T-cell (primary cell): ENCODE results near the gene FZD2. TPM values are rescaled to one million over a fixed set of nuclear protein-coding genes. Genes with fewer than 3 reads are reported as not detected.

ENCODE experiments used
- ATAC-seq, 4 experiments: fragments of 200-7000 bp in 3 of 4; fragments of 150-1000 bp in 1 of 4; cut with Tn5 transposase; replicated peaks in 1 of 4; 1 replicate in 3 of 4; 2 replicates in 1 of 4; pipeline ENCODE4 v1.10.0; 2021; ENCODE audit warnings: moderate library complexity in 3 of 4, mild to moderate bottlenecking in 2 of 4, moderate number of reproducible peaks in 1 of 4
- CTCF ChIA-PET, 2 donors: fragments of 300-600 bp; sonication (Branson Sonifier 250); formaldehyde crosslinking; loops; one replicate each; lab custom pipeline; 2022; ENCODE audit warnings: antibody characterized with exemption in 2 of 2; lab: Charles Lee
- POLR2A ChIA-PET, 2 donors: fragments of 300-600 bp; sonication (Branson Sonifier 250); formaldehyde crosslinking; loops; one replicate each; lab custom pipeline; 2022; ENCODE audit warnings: antibody characterized with exemption in 2 of 2; lab: Charles Lee
- DNase-seq, 35 experiments: peaks; one replicate each; pipeline versions ENCODE4 v3.0.0 to v3.0.0-alpha.2; 2013 to 2023
- H3K27ac ChIP-seq: one replicate; pipeline ENCODE4 v1.5.1; 2013; ENCODE audit warnings: low read length
- H3K27me3 ChIP-seq, 2 experiments: replicated peaks in 1 of 2; 1 replicate in 1 of 2; 2 replicates in 1 of 2; pipeline versions ENCODE4 v1.6.1 to v1.7.0; 2013; ENCODE audit warnings: low read length in 1 of 2, mixed read lengths in 1 of 2; ENCODE audit not compliant: control insufficient read depth in 2 of 2, insufficient read depth in 2 of 2; ENCODE audit errors: extremely low read depth in 1 of 2
- H3K36me3 ChIP-seq, 2 donors: 1 replicate in 1 of 2; 2 replicates in 1 of 2; pipeline versions ENCODE4 v1.6.1 to v1.7.0; 2013; ENCODE audit warnings: low read length in 1 of 2; ENCODE audit not compliant: control insufficient read depth in 2 of 2, insufficient read depth in 1 of 2; ENCODE audit errors: extremely low read depth in 1 of 2
- H3K4me1 ChIP-seq, 2 experiments: 1 replicate in 1 of 2; 2 replicates in 1 of 2; pipeline versions ENCODE4 v1.6.1 to v1.7.0; 2013; ENCODE audit warnings: low read length in 2 of 2, mixed read lengths in 1 of 2; ENCODE audit not compliant: insufficient read depth in 2 of 2, control insufficient read depth in 1 of 2; ENCODE audit errors: extremely low read depth in 1 of 2
- H3K4me3 ChIP-seq, 2 donors: 1 replicate in 1 of 2; 2 replicates in 1 of 2; pipeline versions ENCODE4 v1.5.1 to v1.7.0; 2013; ENCODE audit warnings: mild to moderate bottlenecking in 2 of 2, low read length in 1 of 2, moderate library complexity in 1 of 2; ENCODE audit not compliant: control insufficient read depth in 1 of 2; ENCODE audit errors: extremely low read depth in 1 of 2
- H3K9me3 ChIP-seq: 2 replicates; pipeline ENCODE4 v1.7.0; 2013
- H3K27ac Mint-ChIP-seq, 2 donors: one replicate each; pipeline ENCODE4 v1.8.0; 2020 to 2021; ENCODE audit warnings: mild to moderate bottlenecking in 2 of 2, mixed read lengths in 2 of 2
- H3K27me3 Mint-ChIP-seq, 2 donors: one replicate each; pipeline ENCODE4 v1.8.0; 2021 to 2022; ENCODE audit warnings: mixed read lengths in 2 of 2
- H3K36me3 Mint-ChIP-seq: one replicate; pipeline ENCODE4 v1.8.0; 2021; ENCODE audit warnings: mixed read lengths
- H3K4me1 Mint-ChIP-seq, 3 donors: one replicate each; pipeline ENCODE4 v1.8.0; 2020 to 2022; ENCODE audit warnings: mixed read lengths in 3 of 3, mild to moderate bottlenecking in 1 of 3
- H3K4me3 Mint-ChIP-seq, 3 donors: one replicate each; pipeline ENCODE4 v1.8.0; 2020 to 2022; ENCODE audit warnings: mild to moderate bottlenecking in 3 of 3, mixed read lengths in 3 of 3, moderate library complexity in 3 of 3
- H3K9me3 Mint-ChIP-seq, 3 donors: one replicate each; pipeline ENCODE4 v1.8.0; 2020 to 2022; ENCODE audit warnings: mixed read lengths in 3 of 3
- WGBS: methylation state at CpG from one replicate; pipeline ENCODE4 v1.1.5; 2013; ENCODE audit warnings: missing lambda C conversion rate; ENCODE audit not compliant: insufficient coverage; 5-methylcytosine and 5-hydroxymethylcytosine counted together
- total RNA-seq, 35 experiments: library from RNA in 6 of 35; stranded (reverse) in 6 of 35; fragments of 120-200 nt in 1 of 35; gene quantifications; one replicate each; pipeline versions ENCODE4 v1.2.1 to v1.2.4 and lab custom pipeline; 2013 to 2026

FZD2 gene
- total RNA-seq, 5 donors from 2014 or later (not counting 1 experiment from before 2014, with no cell fraction given): 0.20 to 0.38 (median 0.38) TPM; not detected in 2

- H3K36me3 Mint-ChIP-seq: no peaks in the 10 kb centered on the region
- DNase-seq: no peak
- ChIA-PET POLR2A (no interaction called here), CTCF (no interaction called here)
- H3K4me1 Mint-ChIP-seq: peaks cover 26 to 32% (median 26%) of the 10 kb centered on the region in 3 donors
- H3K4me1 ChIP-seq: peaks cover 2 to 27% of the 10 kb centered on the region in 2 experiments
- no peak for ATAC-seq
- no peak overlapping the region for H3K4me3 ChIP-seq
- H3K9me3 ChIP-seq: no peaks in the 10 kb centered on the region
- H3K36me3 ChIP-seq: no peaks in the 10 kb centered on the region
- H3K27me3 Mint-ChIP-seq: peaks cover 71 to 83% of the 10 kb centered on the region in 2 donors
- 43% methylated on average over 69 of the region's 74 CpGs for WGBS
- H3K27ac ChIP-seq: no peak overlapping the region
- peak overlapping the region; percentile 70 to 90 (median 80) for H3K4me3 Mint-ChIP-seq
- H3K27me3 ChIP-seq: peaks cover 18 to 70% of the 10 kb centered on the region in 2 experiments
- peak overlapping the region in 1 of 2 donors; percentile 43 for H3K27ac Mint-ChIP-seq
- H3K9me3 Mint-ChIP-seq: no peaks in the 10 kb centered on the region
Observed at GRCh38 chr17:44558710-44559633, 1.7 kb downstream of the FZD2 start.

- H3K36me3 Mint-ChIP-seq: no peaks in the 10 kb centered on the region
- no peak overlapping the region for H3K4me3 ChIP-seq
- H3K4me1 Mint-ChIP-seq: peaks cover 26 to 32% (median 26%) of the 10 kb centered on the region in 3 donors
- peaks cover 16 to 66% of the 10 kb centered on the region in 2 experiments for H3K27me3 ChIP-seq
- H3K4me3 Mint-ChIP-seq: peak overlapping the region in 2 of 3 donors; percentile 34 to 41
- H3K9me3 ChIP-seq: no peaks in the 10 kb centered on the region
- peaks cover 76 to 86% of the 10 kb centered on the region in 2 donors for H3K27me3 Mint-ChIP-seq
- no peaks in the 10 kb centered on the region for H3K36me3 ChIP-seq
- POLR2A ChIA-PET: no interaction called here
- WGBS: 46% methylated on average over 3 of the region's 16 CpGs
- CTCF ChIA-PET: no interaction called here
- no peak overlapping the region for H3K27ac Mint-ChIP-seq
- DNase-seq (no peak), ATAC-seq (no peak)
- peaks cover 2 to 27% of the 10 kb centered on the region in 2 experiments for H3K4me1 ChIP-seq
- no peaks in the 10 kb centered on the region for H3K9me3 Mint-ChIP-seq
- no peak overlapping the region for H3K27ac ChIP-seq
Observed at GRCh38 chr17:44559634-44560554, 2.6 kb downstream of the FZD2 start.

GRCh38 chr17:44561237-44561623, 3.9 kb downstream of the FZD2 start:
- peaks cover 8 to 65% of the 10 kb centered on the region in 2 experiments for H3K27me3 ChIP-seq

GRCh38 chr17:44564429-44564828, 7.1 kb downstream of the FZD2 start:
- WGBS: 71% methylated on average over 2 of the region's 7 CpGs
- no peak overlapping the region for H3K27ac ChIP-seq
- CTCF ChIA-PET: no interaction called here

More at GRCh38 chr17:44561237-44561623, 3.9 kb downstream of the FZD2 start:
- Mint-ChIP-seq H3K4me3 (no peak overlapping the region), H3K36me3 (no peaks in the 10 kb centered on the region), H3K27me3 (peaks cover 75 to 77% of the 10 kb centered on the region in 2 donors), H3K4me1 (peaks cover 20 to 28% (median 20%) of the 10 kb centered on the region in 3 donors), H3K9me3 (peaks cover 0 to 7% (median 5%) of the 10 kb centered on the region in 3 donors), H3K27ac (no peak overlapping the region)
- ATAC-seq (no peak), DNase-seq (no peak)
- no CpG with 5 or more reads among the region's 3 CpGs for WGBS
- Histone ChIP-seq H3K9me3 (no peaks in the 10 kb centered on the region), H3K27ac (no peak overlapping the region), H3K4me3 (no peak overlapping the region), H3K36me3 (no peaks in the 10 kb centered on the region), H3K4me1 (peaks cover 2 to 23% of the 10 kb centered on the region in 2 experiments)
- ChIA-PET POLR2A (no interaction called here), CTCF (interaction anchor here in 1 of 2 donors (0.7 to 0.9 kb wide), 2 partner anchors 24 to 323 kb away, joined by 3 to 4 read pairs; no protein-coding TSS in a partner anchor)

GRCh38 chr17:44565866-44566443, 8.7 kb downstream of the FZD2 start:
- H3K27ac ChIP-seq: no peak overlapping the region
- H3K36me3 ChIP-seq: no peaks in the 10 kb centered on the region
- H3K27me3 Mint-ChIP-seq: peaks cover 36 to 39% of the 10 kb centered on the region in 2 donors
- DNase-seq: no peak
- H3K4me3 Mint-ChIP-seq: no peak overlapping the region
- H3K36me3 Mint-ChIP-seq: no peaks in the 10 kb centered on the region
- H3K4me1 ChIP-seq: no peaks in the 10 kb centered on the region
- WGBS: over 99% methylated on average over 10 of the region's 14 CpGs
- H3K4me3 ChIP-seq: no peak overlapping the region
- CTCF ChIA-PET: interaction anchor here (0.7 to 1.1 kb wide), 2 partner anchors 9 to 646 kb away, joined by 4 to 11 read pairs; partner anchors contain the start of gene FZD2 (in 1 of the 2)
- peaks cover 0 to 7% (median 0%) of the 10 kb centered on the region in 3 donors for H3K4me1 Mint-ChIP-seq
- H3K9me3 Mint-ChIP-seq: peaks cover 0 to 8% (median 5%) of the 10 kb centered on the region in 3 donors
- peaks cover 3 to 41% of the 10 kb centered on the region in 2 experiments for H3K27me3 ChIP-seq
- no peaks in the 10 kb centered on the region for H3K9me3 ChIP-seq
- ATAC-seq: no peak
- no peak overlapping the region for H3K27ac Mint-ChIP-seq
- POLR2A ChIA-PET: no interaction called here

More at GRCh38 chr17:44564429-44564828, 7.1 kb downstream of the FZD2 start:
- H3K4me1 Mint-ChIP-seq: peaks cover 0 to 7% (median 0%) of the 10 kb centered on the region in 3 donors
- H3K4me1 ChIP-seq: no peaks in the 10 kb centered on the region
- ATAC-seq (no peak), DNase-seq (no peak)
- H3K27ac Mint-ChIP-seq: no peak overlapping the region
- H3K4me3 Mint-ChIP-seq: no peak overlapping the region
- no peak overlapping the region for H3K4me3 ChIP-seq
- no peaks in the 10 kb centered on the region for H3K36me3 Mint-ChIP-seq
- peaks cover 3 to 46% of the 10 kb centered on the region in 2 experiments for H3K27me3 ChIP-seq
- peaks cover 0 to 8% (median 5%) of the 10 kb centered on the region in 3 donors for H3K9me3 Mint-ChIP-seq
- H3K27me3 Mint-ChIP-seq: peaks cover 51 to 52% of the 10 kb centered on the region in 2 donors
- POLR2A ChIA-PET: no interaction called here
- H3K36me3 ChIP-seq: no peaks in the 10 kb centered on the region
- H3K9me3 ChIP-seq: no peaks in the 10 kb centered on the region
